GM12878 (cell line): ENCODE results near the gene DENND1A. TPM values are rescaled to one million over a fixed set of nuclear protein-coding genes. Genes with fewer than 3 reads are reported as not detected.

Experiments
- ATAC-seq: fragments of 200-7000 bp; cut with Tn5 transposase; 3 replicates; pipeline ENCODE4 v1.9.1; 2020; ENCODE audit warnings: mild to moderate bottlenecking, moderate library complexity
- BruUV-seq: library from RNA; stranded (reverse); fragments of 400-500 nt; replicated peaks from 2 replicates; lab custom pipeline; 2021; lab: Mats Ljungman, UMichigan
- CTCF ChIA-PET: fragments of 300-600 bp; sonication (Branson Sonifier 250); formaldehyde crosslinking; extraction: SDS; loops from one replicate; lab custom pipeline; 2021; ENCODE audit warnings: inconsistent platforms; lab: Yijun Ruan, JAX
- POLR2A ChIA-PET: fragments of 350-600 bp; formaldehyde crosslinking; extraction: SDS; loops from one replicate; lab custom pipeline; 2021; ENCODE audit warnings: inconsistent platforms; lab: Charles Lee
- RAD21 ChIA-PET: fragments of 300-600 bp; sonication (Branson Sonifier 250); formaldehyde crosslinking; loops from one replicate; lab custom pipeline; 2023; ENCODE audit warnings: antibody characterized with exemption; ENCODE audit not compliant: unreplicated experiment; lab: Charles Lee
- SMC1A ChIA-PET: fragments of 300-600 bp; sonication (Branson Sonifier 250); formaldehyde crosslinking; loops from one replicate; lab custom pipeline; 2023; ENCODE audit not compliant: unreplicated experiment, uncharacterized antibody; lab: Charles Lee
- DNase-seq: peaks from one replicate; pipeline ENCODE4 v3.0.0-alpha.2; 2011; ENCODE audit warnings: low read depth, low spot score
- FAIRE-seq: peaks from 3 replicates; lab custom pipeline; 2011; peaks lifted over from hg19 to GRCh38; lab: Jason Lieb, UNC
- H2AFZ ChIP-seq: 2 replicates; pipeline ENCODE4 v1.6.0; 2011; ENCODE audit warnings: low read depth, low read length, control low read depth; ENCODE audit not compliant: control insufficient read depth
- H3K27ac ChIP-seq: 2 replicates; pipeline ENCODE4 v1.5.1; 2011; ENCODE audit warnings: control low read depth; ENCODE audit not compliant: control insufficient read depth, insufficient read depth
- H3K27me3 ChIP-seq, 2 experiments: replicated peaks in 1 of 2; 2 replicates each; pipeline versions ENCODE4 v1.6.0 to v1.6.1; 2011; ENCODE audit warnings: low read length in 1 of 2; ENCODE audit not compliant: control insufficient read depth in 2 of 2, insufficient read depth in 2 of 2
- H3K36me3 ChIP-seq, 2 experiments: 2 replicates each; pipeline ENCODE4 v1.5.1; 2011; ENCODE audit warnings: low read length in 1 of 2; ENCODE audit not compliant: control insufficient read depth in 2 of 2, insufficient read depth in 2 of 2
- H3K4me1 ChIP-seq: 2 replicates; pipeline ENCODE4 v1.6.1; 2011; ENCODE audit warnings: mild to moderate bottlenecking, low read length, moderate library complexity, mixed read lengths; ENCODE audit not compliant: control insufficient read depth, insufficient read depth
- H3K4me2 ChIP-seq: 2 replicates; pipeline ENCODE4 v1.6.0; 2011; ENCODE audit warnings: control low read depth; ENCODE audit not compliant: control insufficient read depth, insufficient read depth
- H3K4me3 ChIP-seq: fragments of 200-600 bp; sonication (generic); 2 replicates; pipeline ENCODE4 v1.5.1; 2016
- H3K79me2 ChIP-seq: 2 replicates; pipeline ENCODE4 v1.6.0; 2011; ENCODE audit warnings: low read length; ENCODE audit not compliant: control insufficient read depth, insufficient read depth
- H3K9ac ChIP-seq: 2 replicates; pipeline ENCODE4 v1.8.0; 2011; ENCODE audit warnings: low read length, control low read depth, mixed read lengths; ENCODE audit not compliant: control insufficient read depth, insufficient read depth
- H3K9me3 ChIP-seq: replicated peaks from 3 replicates; pipeline ENCODE4 v1.5.1; 2011; ENCODE audit warnings: mild to moderate bottlenecking, low read length; ENCODE audit not compliant: control insufficient read depth, insufficient read depth
- H4K20me1 ChIP-seq: 2 replicates; pipeline ENCODE4 v1.6.0; 2011; ENCODE audit not compliant: control insufficient read depth, insufficient read depth
- BHLHE40 ChIP-seq, 2 experiments: fragments of 450-650 bp in 1 of 2; IDR thresholded peaks; 2 replicates each; pipeline ENCODE4 v1.6.1; 2011 to 2017; ENCODE audit warnings: low read depth in 2 of 2, borderline replicate concordance in 1 of 2, improper control_type of control experiment in 1 of 2, low read length in 1 of 2, mild to moderate bottlenecking in 1 of 2
- BRCA1 ChIP-seq: IDR thresholded peaks from 2 replicates; pipeline ENCODE4 v1.6.1; 2011; ENCODE audit warnings: low read depth, low read length, improper control_type of control experiment
- CUX1 ChIP-seq: IDR thresholded peaks from 2 replicates; pipeline ENCODE4 v1.6.1; 2012; ENCODE audit warnings: improper control_type of control experiment, low read depth, low read length; ENCODE audit not compliant: insufficient replicate concordance
- ETV6 ChIP-seq, 2 experiments: fragments of 450-650 bp in 1 of 2; IDR thresholded peaks in 1 of 2; conservative IDR thresholded peaks in 1 of 2; 2 replicates each; pipeline ENCODE4 v1.6.1; 2014; ENCODE audit warnings: antibody characterized with exemption in 1 of 2, borderline replicate concordance in 1 of 2, low read depth in 1 of 2, mild to moderate bottlenecking in 1 of 2, moderate library complexity in 1 of 2
- IKZF1 ChIP-seq: fragments of 450-650 bp; conservative IDR thresholded peaks from 2 replicates; pipeline ENCODE4 v1.6.1; 2017; ENCODE audit warnings: antibody characterized with exemption, mild to moderate bottlenecking
- MXI1 ChIP-seq: fragments of 150-350 bp; IDR thresholded peaks from 2 replicates; pipeline ENCODE4 v1.6.1; 2011; ENCODE audit warnings: low read depth, mild to moderate bottlenecking, inconsistent platforms, low read length, improper control_type of control experiment
- YBX1 ChIP-seq: fragments of 450-650 bp; IDR thresholded peaks from 2 replicates; pipeline ENCODE4 v1.6.1; 2016; ENCODE audit warnings: antibody characterized with exemption
- WGBS: methylation state at CpG from one replicate; pipeline ENCODE4 v1.1.6; 2016; ENCODE audit warnings: low lambda C conversion rate; ENCODE audit not compliant: insufficient replicate concordance, insufficient coverage; ENCODE audit errors: missing lambda C conversion rate; 5-methylcytosine and 5-hydroxymethylcytosine counted together
- in situ Hi-C: fragments of 300-500 bp; cut with MboI; formaldehyde crosslinking; loops from 9 replicates; pipeline ENCODE4 v1.14.3; 2018; ENCODE audit warnings: mixed read lengths
- intact Hi-C: fragments of 100-400 bp; cut with micrococcal nuclease; formaldehyde crosslinking; loops from one replicate; pipeline ENCODE4 v1.14.2; 2022; ENCODE audit not compliant: unreplicated experiment
- polyA plus RNA-seq, 11 experiments: library from polyadenylated mRNA; depleted of rRNA in 4 of 11; unstranded in 6 of 11; stranded (reverse) in 5 of 11; fragments of >200 nt; fragmentation: Nextera tagmentation in 4 of 11; fragmentation: Illumina TruSeq in 1 of 11; extraction: Ambion mirVana in 4 of 11; extraction: Trizol in 1 of 11; gene quantifications; 1 replicate in 1 of 11; 2 replicates in 10 of 11; pipeline versions ENCODE4 v1.2.1 to v1.2.3, GENCODE V29; 2011 to 2016; ENCODE audit warnings: inconsistent platforms in 2 of 11, missing spikeins in 2 of 11, low read depth in 1 of 11
- total RNA-seq, 4 experiments: library from RNA; depleted of rRNA in 3 of 4; stranded (reverse); fragments of >200 nt in 3 of 4; fragmentation: Illumina TruSeq in 1 of 4; extraction: Trizol in 1 of 4; gene quantifications; 2 replicates each; pipeline versions ENCODE4 v1.2.1 to v1.2.3, GENCODE V29; 2013 to 2021

Gene DENND1A
- total and polyA plus RNA-seq, 10 of the 15 experiments (the other 5 are each of a cell fraction or from before 2014, with no cell fraction given): 14.1 to 48.6 (median 35.2) TPM

GRCh38 chr9:123645126-123645525 lies 284.8 kb downstream of the DENND1A start:
- H3K4me2 ChIP-seq: no peak overlapping the region
- ChIA-PET SMC1A (no interaction called here), POLR2A (no interaction called here), CTCF (no interaction called here), RAD21 (no interaction called here)
- no peak for FAIRE-seq
- no peak overlapping the region for H3K9ac ChIP-seq
- no peak overlapping the region for H3K27ac ChIP-seq
- H3K36me3 ChIP-seq: peaks cover 2 to 3% of the 10 kb centered on the region in 2 experiments
- no peak for ATAC-seq
- H3K4me1 ChIP-seq: no peaks in the 10 kb centered on the region; the same call in 1 of the 2 replicates
- H2AFZ ChIP-seq: no peak overlapping the region
- H4K20me1 ChIP-seq: no peaks in the 10 kb centered on the region
- H3K79me2 ChIP-seq: no peaks in the 10 kb centered on the region
- WGBS: 99% methylated on average over 4 of the region's 4 CpGs
- no peaks in the 10 kb centered on the region for H3K9me3 ChIP-seq
- no peak for DNase-seq
- intact Hi-C loops: no loop called here
- no peaks in the 10 kb centered on the region for H3K27me3 ChIP-seq
- H3K4me3 ChIP-seq: no peak overlapping the region
- TF ChIP-seq BHLHE40 (IDR thresholded peaks at IDR 0.05; ENCODE audit: borderline replicate concordance in 1 of 2, low read depth in 2 of 2, low read length in 1 of 2): no peak
- TF ChIP-seq IKZF1: no peak
- no peak for TF ChIP-seq BRCA1
- no peak for TF ChIP-seq YBX1
- no peak for TF ChIP-seq CUX1
- TF ChIP-seq MXI1: no peak
- TF ChIP-seq ETV6 (conservative IDR thresholded peaks at IDR 0.05 in 1 of 2, IDR thresholded peaks at IDR 0.05 in 1 of 2; ENCODE audit: borderline replicate concordance in 1 of 2, low read depth in 1 of 2): no peak
- no TSS peak for BruUV-seq
- in situ Hi-C loops: no loop called here
